ENCODE measurements around the gene FXYD2.

Gene FXYD2

GRCh38 chr11:117835576-117835975 lies 11.0 kb upstream of the FXYD2 start:
- DNase-seq (ENCODE audit: low read depth): no peak

GRCh38 chr11:117834838-117835443 lies 10.4 kb upstream of the FXYD2 start:
- no peak for DNase-seq (ENCODE audit: low read depth)

GRCh38 chr11:117834068-117834810 lies 9.7 kb upstream of the FXYD2 start:
- DNase-seq (ENCODE audit: low read depth): no peak

GRCh38 chr11:117833401-117833891 lies 8.9 kb upstream of the FXYD2 start:
- DNase-seq (ENCODE audit: low read depth): no peak

- DNase-seq (ENCODE audit: low read depth): no peak
These were observed 8.0 kb upstream of the FXYD2 start for GRCh38 chr11:117832511-117832910.

GRCh38 chr11:117831661-117832415 lies 7.3 kb upstream of the FXYD2 start:
- DNase-seq (ENCODE audit: low read depth): no peak

- no peak for DNase-seq (ENCODE audit: low read depth)
These were observed 6.3 kb upstream of the FXYD2 start for GRCh38 chr11:117830674-117831351.

GRCh38 chr11:117830072-117830471 lies 5.5 kb upstream of the FXYD2 start:
- DNase-seq (ENCODE audit: low read depth): no peak

GRCh38 chr11:117829369-117829725 lies 4.8 kb upstream of the FXYD2 start:
- no peak for DNase-seq (ENCODE audit: low read depth)

- DNase-seq (ENCODE audit: low read depth): no peak
These were observed 4.2 kb upstream of the FXYD2 start for GRCh38 chr11:117828611-117829368.

- no peak for DNase-seq (ENCODE audit: low read depth)
These were observed 3.3 kb upstream of the FXYD2 start for GRCh38 chr11:117827521-117828511.

GRCh38 chr11:117826832-117827231 lies 2.3 kb upstream of the FXYD2 start:
- no peak for DNase-seq (ENCODE audit: low read depth)

GRCh38 chr11:117826190-117826570 lies 1.6 kb upstream of the FXYD2 start:
- DNase-seq (ENCODE audit: low read depth): no peak

GRCh38 chr11:117825538-117826189 lies 1.1 kb upstream of the FXYD2 start:
- DNase-seq (ENCODE audit: low read depth): no peak

GRCh38 chr11:117823946-117824420 lies 561 bp downstream of the FXYD2 start:
- DNase-seq (ENCODE audit: low read depth): no peak

GRCh38 chr11:117823294-117823945 lies 1.1 kb downstream of the FXYD2 start:
- DNase-seq (ENCODE audit: low read depth): no peak

GRCh38 chr11:117822074-117823033 lies 2.2 kb downstream of the FXYD2 start:
- no peak for DNase-seq (ENCODE audit: low read depth)

GRCh38 chr11:117821431-117821830 lies 3.1 kb downstream of the FXYD2 start:
- no peak for DNase-seq (ENCODE audit: low read depth)

All from GM04503 (cell line).